ENCODE results near the gene KRT222.
A peak's percentile ranks its signal among the peaks of the same experiment; 100 is the strongest.

Gene KRT222

DNA sequence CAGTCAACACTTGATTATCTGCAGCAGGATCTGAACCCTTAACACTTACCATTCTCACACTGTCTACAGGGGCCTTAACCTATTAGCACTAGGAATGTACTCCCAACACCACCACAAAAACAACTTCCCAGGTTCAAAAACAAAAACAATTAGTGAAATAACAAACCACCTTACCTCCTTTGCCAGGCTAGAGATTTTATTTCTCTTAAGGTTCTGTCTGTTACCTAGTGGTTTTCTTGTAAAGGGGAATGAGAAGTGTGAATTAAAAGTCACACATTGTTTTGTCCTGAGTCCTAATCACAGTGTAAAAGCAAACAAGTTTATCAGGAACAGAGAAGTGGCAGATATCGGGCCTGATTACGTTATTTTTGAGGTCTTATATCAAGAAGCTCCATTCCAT lies 27.0 kb downstream of the KRT222 start:
- Histone ChIP-seq H3K36me3 (ENCODE audit: control insufficient read depth in 2 of 2, insufficient read depth in 2 of 2, low read length in 2 of 2) (peaks cover 61 to 71% of the 10 kb centered on the region in 2 donors), H3K27ac (ENCODE audit: low read depth in 2 of 2, low read length in 2 of 2) (no peak overlapping the region), H3K4me3 (ENCODE audit: low read length in 2 of 2) (no peak overlapping the region), H3K9ac (ENCODE audit: low read depth in 1 of 2, low read length in 2 of 2) (no peak overlapping the region), H3K9me3 (ENCODE audit: control insufficient read depth in 2 of 2, low read length in 2 of 2) (no peaks in the 10 kb centered on the region), H3K27me3 (ENCODE audit: control insufficient read depth in 2 of 2, insufficient read depth in 2 of 2, low read length in 2 of 2) (no peaks in the 10 kb centered on the region), H3K4me1 (ENCODE audit: control insufficient read depth in 2 of 2, insufficient read depth in 2 of 2, low read length in 2 of 2) (no peaks in the 10 kb centered on the region)

DNA sequence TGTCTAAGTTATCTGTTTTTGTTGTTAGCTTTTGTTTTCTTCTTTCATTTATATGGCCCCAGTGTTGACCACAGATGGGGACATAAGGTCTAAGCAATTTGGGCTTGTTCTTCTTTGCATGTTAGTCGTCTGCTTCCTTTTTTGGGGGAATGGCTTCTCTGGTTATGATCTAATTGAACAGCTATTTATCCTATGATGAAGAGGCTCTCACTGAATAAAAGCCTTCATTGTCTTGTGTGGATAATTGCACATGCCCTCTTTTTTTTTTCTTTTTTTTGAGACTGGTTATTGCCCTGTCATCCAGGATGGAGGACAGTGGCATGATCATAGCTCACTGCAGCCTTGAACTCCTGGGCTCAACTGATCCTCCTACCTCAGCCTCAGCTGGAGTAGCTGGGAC lies 31.1 kb downstream of the KRT222 start:
- no peak overlapping the region for H3K4me3 ChIP-seq (ENCODE audit: low read length in 2 of 2)
- H3K36me3 ChIP-seq (ENCODE audit: control insufficient read depth in 2 of 2, insufficient read depth in 2 of 2, low read length in 2 of 2): peaks cover 60 to 68% of the 10 kb centered on the region in 2 donors
- H3K27ac ChIP-seq (ENCODE audit: low read depth in 2 of 2, low read length in 2 of 2): no peak overlapping the region
- H3K4me1 ChIP-seq (ENCODE audit: control insufficient read depth in 2 of 2, insufficient read depth in 2 of 2, low read length in 2 of 2): no peaks in the 10 kb centered on the region
- H3K9me3 ChIP-seq (ENCODE audit: control insufficient read depth in 2 of 2, low read length in 2 of 2): no peaks in the 10 kb centered on the region
- H3K27me3 ChIP-seq (ENCODE audit: control insufficient read depth in 2 of 2, insufficient read depth in 2 of 2, low read length in 2 of 2): no peaks in the 10 kb centered on the region
- H3K9ac ChIP-seq (ENCODE audit: low read depth in 1 of 2, low read length in 2 of 2): no peak overlapping the region

DNA sequence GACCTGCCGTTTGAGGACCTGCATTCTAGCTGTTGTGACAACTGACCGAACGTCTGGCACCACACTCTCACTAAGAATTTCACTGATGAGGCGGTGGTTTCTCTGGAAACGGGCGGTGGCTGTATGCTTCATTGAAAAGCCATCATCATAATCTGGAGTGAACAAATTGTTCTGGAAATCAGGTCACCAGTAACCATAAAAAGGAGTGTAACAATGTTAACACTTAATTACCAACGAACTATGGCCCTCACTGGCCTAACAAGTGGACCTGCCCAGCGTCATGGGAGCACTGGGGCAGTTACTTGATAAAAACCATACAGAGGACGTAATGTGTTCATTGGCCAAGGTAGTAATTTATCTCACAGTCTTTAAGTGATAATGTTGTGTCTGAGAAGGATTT lies 32.8 kb downstream of the KRT222 start:
- Histone ChIP-seq H3K27me3 (ENCODE audit: control insufficient read depth in 2 of 2, insufficient read depth in 2 of 2, low read length in 2 of 2) (no peaks in the 10 kb centered on the region), H3K9me3 (ENCODE audit: control insufficient read depth in 2 of 2, low read length in 2 of 2) (no peaks in the 10 kb centered on the region), H3K27ac (ENCODE audit: low read depth in 2 of 2, low read length in 2 of 2) (no peak overlapping the region), H3K4me1 (ENCODE audit: control insufficient read depth in 2 of 2, insufficient read depth in 2 of 2, low read length in 2 of 2) (no peaks in the 10 kb centered on the region), H3K4me3 (ENCODE audit: low read length in 2 of 2) (no peak overlapping the region), H3K36me3 (ENCODE audit: control insufficient read depth in 2 of 2, insufficient read depth in 2 of 2, low read length in 2 of 2) (peaks cover 63 to 75% of the 10 kb centered on the region in 2 donors), H3K9ac (ENCODE audit: low read depth in 1 of 2, low read length in 2 of 2) (no peak overlapping the region)

DNA sequence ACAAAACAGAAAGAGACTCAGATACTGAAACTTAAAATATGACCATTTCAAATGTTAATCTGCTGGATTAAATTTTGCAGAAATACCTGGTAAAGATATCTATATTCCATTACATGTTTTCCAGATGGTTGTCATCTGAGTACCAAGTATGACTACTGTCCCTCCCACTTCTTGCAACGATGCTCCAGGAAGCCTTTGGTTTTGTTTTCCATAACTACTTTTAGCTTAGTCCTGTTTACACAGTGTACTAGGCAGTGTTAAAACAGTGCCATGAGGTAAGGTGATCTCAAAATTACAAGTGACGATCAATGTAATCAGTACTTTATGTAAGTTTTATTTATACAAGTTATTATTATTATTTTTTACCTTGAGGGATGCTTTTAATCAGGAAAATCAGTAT lies 35.1 kb downstream of the KRT222 start:
- Histone ChIP-seq H3K27me3 (ENCODE audit: control insufficient read depth in 2 of 2, insufficient read depth in 2 of 2, low read length in 2 of 2) (no peaks in the 10 kb centered on the region), H3K4me3 (ENCODE audit: low read length in 2 of 2) (no peak overlapping the region), H3K9me3 (ENCODE audit: control insufficient read depth in 2 of 2, low read length in 2 of 2) (no peaks in the 10 kb centered on the region), H3K36me3 (ENCODE audit: control insufficient read depth in 2 of 2, insufficient read depth in 2 of 2, low read length in 2 of 2) (peaks cover 40 to 54% of the 10 kb centered on the region in 2 donors), H3K4me1 (ENCODE audit: control insufficient read depth in 2 of 2, insufficient read depth in 2 of 2, low read length in 2 of 2) (no peaks in the 10 kb centered on the region), H3K27ac (ENCODE audit: low read depth in 2 of 2, low read length in 2 of 2) (no peak overlapping the region), H3K9ac (ENCODE audit: low read depth in 1 of 2, low read length in 2 of 2) (no peak overlapping the region)

DNA sequence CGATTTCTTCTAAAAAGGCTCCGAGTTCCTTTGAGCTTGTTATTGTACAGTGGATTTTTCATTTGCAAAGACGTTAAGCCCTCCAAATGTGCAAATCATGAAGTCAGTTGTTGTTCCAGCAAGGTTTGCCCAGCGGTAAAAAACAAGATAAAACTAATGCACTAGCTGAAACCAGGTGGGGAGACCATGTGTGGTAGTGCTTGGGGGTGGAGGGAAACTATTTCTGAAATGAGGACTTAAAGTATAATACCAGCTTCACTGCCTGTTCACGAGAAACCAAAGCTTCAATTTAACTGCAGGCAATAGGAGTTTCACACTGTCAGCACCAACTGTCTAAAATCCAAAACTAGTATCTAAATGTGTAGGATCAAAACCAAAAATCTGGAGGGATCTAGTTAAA lies 39.7 kb downstream of the KRT222 start:
- no peaks in the 10 kb centered on the region for H3K9me3 ChIP-seq (ENCODE audit: control insufficient read depth in 2 of 2, low read length in 2 of 2)
- H3K27me3 ChIP-seq (ENCODE audit: control insufficient read depth in 2 of 2, insufficient read depth in 2 of 2, low read length in 2 of 2): no peaks in the 10 kb centered on the region
- H3K36me3 ChIP-seq (ENCODE audit: control insufficient read depth in 2 of 2, insufficient read depth in 2 of 2, low read length in 2 of 2): peaks cover 16 to 19% of the 10 kb centered on the region in 2 donors
- no peak overlapping the region for H3K27ac ChIP-seq (ENCODE audit: low read depth in 2 of 2, low read length in 2 of 2)
- no peak overlapping the region for H3K4me3 ChIP-seq (ENCODE audit: low read length in 2 of 2)
- H3K9ac ChIP-seq (ENCODE audit: low read depth in 1 of 2, low read length in 2 of 2): no peak overlapping the region
- H3K4me1 ChIP-seq (ENCODE audit: control insufficient read depth in 2 of 2, insufficient read depth in 2 of 2, low read length in 2 of 2): no peaks in the 10 kb centered on the region

DNA sequence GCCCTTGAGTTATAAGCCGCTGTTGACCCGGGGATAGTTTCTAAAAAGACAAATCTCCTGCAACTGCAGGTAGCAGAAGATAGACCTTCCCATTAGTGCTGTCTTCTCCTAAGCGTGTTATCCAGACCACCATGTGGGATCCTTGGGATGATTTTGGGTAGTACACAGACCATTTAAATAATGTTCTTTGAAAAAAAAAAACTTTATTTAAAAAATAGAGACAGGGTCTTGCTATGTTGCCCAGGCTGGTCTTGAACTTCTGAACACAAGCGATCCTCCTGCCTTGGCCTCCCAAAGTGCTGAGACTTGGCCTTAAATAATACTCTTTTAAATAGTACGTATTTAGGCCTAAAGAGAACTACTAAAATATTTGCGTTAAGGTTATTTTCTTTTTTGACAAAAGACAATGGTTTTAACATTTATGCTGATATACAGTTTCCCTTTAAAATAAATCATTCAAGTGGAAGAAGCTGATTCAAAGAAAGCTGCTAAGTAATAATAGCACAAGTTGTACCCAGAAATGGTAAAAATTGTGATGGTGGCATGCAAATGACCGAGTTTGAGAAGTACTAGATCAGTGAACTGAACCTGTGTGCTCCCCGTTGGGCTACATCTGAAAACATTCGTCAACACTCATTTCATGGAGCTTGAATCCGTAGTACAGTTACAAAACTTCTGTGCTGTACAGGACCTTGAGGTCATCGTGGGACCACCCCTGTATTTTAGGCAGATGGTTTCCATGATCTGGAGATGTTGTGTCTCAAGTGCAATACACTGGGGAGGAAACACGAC lies 41.4 kb downstream of the KRT222 start:
- no peaks in the 10 kb centered on the region for H3K9me3 ChIP-seq (ENCODE audit: control insufficient read depth in 2 of 2, low read length in 2 of 2)
- H3K36me3 ChIP-seq (ENCODE audit: control insufficient read depth in 2 of 2, insufficient read depth in 2 of 2, low read length in 2 of 2): peaks cover 7 to 8% of the 10 kb centered on the region in 2 donors
- no peak overlapping the region for H3K27ac ChIP-seq (ENCODE audit: low read depth in 2 of 2, low read length in 2 of 2)

DNA sequence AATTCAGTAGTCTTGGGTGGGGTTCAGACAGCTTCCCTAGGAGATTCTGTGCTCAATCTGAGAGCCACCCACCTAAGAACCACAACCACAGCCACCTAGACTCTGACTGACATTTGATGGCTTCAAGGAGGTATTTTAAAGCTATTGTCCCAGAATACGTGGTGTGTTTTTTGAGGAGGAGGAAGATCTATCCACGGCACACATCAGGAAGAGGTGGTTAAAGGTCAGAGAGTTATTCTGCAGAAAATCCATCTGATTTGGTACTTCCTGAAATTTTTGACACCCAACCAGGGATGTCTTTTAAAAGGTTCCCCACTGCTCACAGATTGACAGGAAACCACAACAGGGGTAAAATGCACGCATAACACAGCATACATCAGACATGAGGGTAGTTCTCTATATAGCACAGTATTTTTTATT lies 42.5 kb downstream of the KRT222 start:
- no peak overlapping the region for H3K9ac ChIP-seq (ENCODE audit: low read depth in 1 of 2, low read length in 2 of 2)
- H3K27me3 ChIP-seq (ENCODE audit: control insufficient read depth in 2 of 2, insufficient read depth in 2 of 2, low read length in 2 of 2): no peaks in the 10 kb centered on the region
- H3K27ac ChIP-seq (ENCODE audit: low read depth in 2 of 2, low read length in 2 of 2): no peak overlapping the region
- peaks cover 0 to under 1% of the 10 kb centered on the region in 2 donors for H3K36me3 ChIP-seq (ENCODE audit: control insufficient read depth in 2 of 2, insufficient read depth in 2 of 2, low read length in 2 of 2)
- H3K4me1 ChIP-seq (ENCODE audit: control insufficient read depth in 2 of 2, insufficient read depth in 2 of 2, low read length in 2 of 2): peaks cover 16 to 17% of the 10 kb centered on the region in 2 donors
- no peaks in the 10 kb centered on the region for H3K9me3 ChIP-seq (ENCODE audit: control insufficient read depth in 2 of 2, low read length in 2 of 2)
- no peak overlapping the region for H3K4me3 ChIP-seq (ENCODE audit: low read length in 2 of 2)

More for the DNA sequence above, 41.4 kb downstream of the KRT222 start:
- H3K4me3 ChIP-seq (ENCODE audit: low read length in 2 of 2): no peak overlapping the region
- no peak overlapping the region for H3K9ac ChIP-seq (ENCODE audit: low read depth in 1 of 2, low read length in 2 of 2)
- H3K27me3 ChIP-seq (ENCODE audit: control insufficient read depth in 2 of 2, insufficient read depth in 2 of 2, low read length in 2 of 2): no peaks in the 10 kb centered on the region
- H3K4me1 ChIP-seq (ENCODE audit: control insufficient read depth in 2 of 2, insufficient read depth in 2 of 2, low read length in 2 of 2): peaks cover 12 to 13% of the 10 kb centered on the region in 2 donors

DNA sequence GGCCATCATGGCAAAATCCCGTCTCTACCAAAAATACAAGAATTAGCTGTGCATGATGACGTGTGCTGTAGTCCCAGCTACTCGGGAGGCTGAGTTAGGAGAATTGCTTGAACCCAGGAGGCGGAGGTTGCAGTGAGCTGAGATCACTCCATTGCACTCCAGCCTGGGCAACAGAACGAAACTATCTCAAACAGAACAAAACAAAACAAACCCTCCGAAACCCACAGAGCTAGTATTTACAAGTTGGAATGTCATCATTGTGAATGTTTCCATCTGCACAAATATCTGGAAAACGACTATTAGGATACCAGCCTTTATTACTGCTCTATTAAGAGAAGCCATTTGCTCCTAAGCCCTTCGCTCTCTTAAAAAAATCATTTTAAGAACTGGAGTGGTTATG lies 43.4 kb downstream of the KRT222 start:
- Histone ChIP-seq H3K4me3 (ENCODE audit: low read length in 2 of 2) (no peak overlapping the region), H3K9me3 (ENCODE audit: control insufficient read depth in 2 of 2, low read length in 2 of 2) (no peaks in the 10 kb centered on the region), H3K27me3 (ENCODE audit: control insufficient read depth in 2 of 2, insufficient read depth in 2 of 2, low read length in 2 of 2) (no peaks in the 10 kb centered on the region), H3K27ac (ENCODE audit: low read depth in 2 of 2, low read length in 2 of 2) (peak overlapping the region in 1 of 2 donors; percentile 27), H3K9ac (ENCODE audit: low read depth in 1 of 2, low read length in 2 of 2) (peak overlapping the region in 1 of 2 donors; percentile 1), H3K36me3 (ENCODE audit: control insufficient read depth in 2 of 2, insufficient read depth in 2 of 2, low read length in 2 of 2) (no peaks in the 10 kb centered on the region), H3K4me1 (ENCODE audit: control insufficient read depth in 2 of 2, insufficient read depth in 2 of 2, low read length in 2 of 2) (peaks cover 16 to 21% of the 10 kb centered on the region in 2 donors)

DNA sequence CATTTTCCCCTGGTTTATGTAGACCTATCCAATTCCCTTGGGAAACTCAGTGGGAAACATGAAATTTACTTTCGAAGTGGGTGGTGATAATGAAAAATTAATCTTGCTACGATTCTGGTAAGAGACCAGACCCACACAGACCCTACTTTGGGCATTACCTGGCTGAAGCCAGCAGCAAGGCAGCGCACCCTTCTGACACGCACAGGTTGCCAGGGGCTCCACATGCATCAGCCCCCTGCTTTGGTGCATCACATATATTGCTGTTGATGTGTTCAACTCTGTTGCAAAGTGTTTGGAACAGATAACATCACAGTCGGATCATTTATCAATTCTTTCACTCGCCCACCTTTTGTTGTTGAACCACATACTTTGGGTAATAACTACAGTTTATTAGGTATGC lies 44.0 kb downstream of the KRT222 start:
- Histone ChIP-seq H3K36me3 (ENCODE audit: control insufficient read depth in 2 of 2, insufficient read depth in 2 of 2, low read length in 2 of 2) (no peaks in the 10 kb centered on the region), H3K9me3 (ENCODE audit: control insufficient read depth in 2 of 2, low read length in 2 of 2) (no peaks in the 10 kb centered on the region)

DNA sequence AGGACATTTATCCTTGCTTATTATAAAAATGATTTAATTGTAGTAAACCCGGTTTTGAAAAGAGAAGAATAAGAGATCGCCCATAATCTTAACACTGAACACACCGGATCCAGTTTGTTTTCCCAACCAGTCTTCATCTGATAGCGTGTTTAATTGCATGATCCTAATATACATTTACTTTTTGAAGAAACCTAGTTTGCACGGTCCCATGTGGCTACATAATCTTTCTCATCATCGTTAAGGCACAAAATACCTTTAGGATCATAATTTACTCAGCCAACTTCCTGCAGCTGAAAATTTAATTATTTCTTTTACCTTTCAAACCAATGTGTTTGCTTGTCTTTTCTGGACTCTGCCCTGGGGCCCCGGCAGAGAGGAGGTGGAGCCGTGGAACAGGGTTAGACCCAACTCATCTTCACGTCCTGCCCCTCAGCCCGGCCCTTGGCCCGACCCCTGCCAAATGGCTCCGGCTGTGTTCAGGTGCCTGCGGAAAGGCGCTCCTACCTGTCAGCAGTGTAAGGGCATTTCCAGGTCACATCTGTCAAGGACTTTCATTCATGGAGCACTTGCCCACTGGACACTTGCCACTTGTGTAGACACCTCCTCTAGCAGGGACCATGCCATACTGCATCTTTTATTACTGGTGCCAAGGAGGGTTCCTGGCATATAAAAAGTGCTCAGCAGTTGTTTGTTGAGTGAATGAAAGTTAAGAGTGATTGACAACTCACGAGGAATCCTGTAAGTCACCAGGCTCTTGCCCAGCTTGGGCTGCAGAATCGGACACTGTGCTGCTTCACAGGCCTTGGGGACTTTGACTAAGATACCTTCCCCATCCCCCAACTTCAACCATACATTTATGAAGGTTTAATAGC lies 46.0 kb downstream of the KRT222 start:
- no peaks in the 10 kb centered on the region for H3K9me3 ChIP-seq (ENCODE audit: control insufficient read depth in 2 of 2, low read length in 2 of 2)
- H3K27me3 ChIP-seq (ENCODE audit: control insufficient read depth in 2 of 2, insufficient read depth in 2 of 2, low read length in 2 of 2): no peaks in the 10 kb centered on the region
- H3K9ac ChIP-seq (ENCODE audit: low read depth in 1 of 2, low read length in 2 of 2): no peak overlapping the region
- no peak overlapping the region for H3K4me3 ChIP-seq (ENCODE audit: low read length in 2 of 2)
- no peaks in the 10 kb centered on the region for H3K36me3 ChIP-seq (ENCODE audit: control insufficient read depth in 2 of 2, insufficient read depth in 2 of 2, low read length in 2 of 2)
- H3K27ac ChIP-seq (ENCODE audit: low read depth in 2 of 2, low read length in 2 of 2): no peak overlapping the region
- H3K4me1 ChIP-seq (ENCODE audit: control insufficient read depth in 2 of 2, insufficient read depth in 2 of 2, low read length in 2 of 2): peaks cover 16 to 21% of the 10 kb centered on the region in 2 donors

More for the DNA sequence above, 44.0 kb downstream of the KRT222 start:
- no peaks in the 10 kb centered on the region for H3K27me3 ChIP-seq (ENCODE audit: control insufficient read depth in 2 of 2, insufficient read depth in 2 of 2, low read length in 2 of 2)
- no peak overlapping the region for H3K9ac ChIP-seq (ENCODE audit: low read depth in 1 of 2, low read length in 2 of 2)
- H3K27ac ChIP-seq (ENCODE audit: low read depth in 2 of 2, low read length in 2 of 2): peak overlapping the region in 1 of 2 donors; percentile 27
- H3K4me3 ChIP-seq (ENCODE audit: low read length in 2 of 2): no peak overlapping the region
- H3K4me1 ChIP-seq (ENCODE audit: control insufficient read depth in 2 of 2, insufficient read depth in 2 of 2, low read length in 2 of 2): peaks cover 16 to 21% of the 10 kb centered on the region in 2 donors
